NCI-H524 (cell line): Measurements from ENCODE around the gene ZMYND12.
A peak's percentile ranks its signal among the peaks of the same experiment; 100 is the strongest.
"Not testable (repeated sequence)": the region's sequence is repeated elsewhere in the genome, so short reads cannot be mapped to it uniquely, and the experiment has no call there.

Source experiments
- DNase-seq, 2 experiments: peaks; one replicate each; lab custom pipeline; 2025; lab: John Stamatoyannopoulos, UW

The ZMYND12 gene, protein sequence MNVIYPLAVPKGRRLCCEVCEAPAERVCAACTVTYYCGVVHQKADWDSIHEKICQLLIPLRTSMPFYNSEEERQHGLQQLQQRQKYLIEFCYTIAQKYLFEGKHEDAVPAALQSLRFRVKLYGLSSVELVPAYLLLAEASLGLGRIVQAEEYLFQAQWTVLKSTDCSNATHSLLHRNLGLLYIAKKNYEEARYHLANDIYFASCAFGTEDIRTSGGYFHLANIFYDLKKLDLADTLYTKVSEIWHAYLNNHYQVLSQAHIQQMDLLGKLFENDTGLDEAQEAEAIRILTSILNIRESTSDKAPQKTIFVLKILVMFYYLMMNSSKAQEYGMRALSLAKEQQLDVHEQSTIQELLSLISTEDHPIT

DNA sequence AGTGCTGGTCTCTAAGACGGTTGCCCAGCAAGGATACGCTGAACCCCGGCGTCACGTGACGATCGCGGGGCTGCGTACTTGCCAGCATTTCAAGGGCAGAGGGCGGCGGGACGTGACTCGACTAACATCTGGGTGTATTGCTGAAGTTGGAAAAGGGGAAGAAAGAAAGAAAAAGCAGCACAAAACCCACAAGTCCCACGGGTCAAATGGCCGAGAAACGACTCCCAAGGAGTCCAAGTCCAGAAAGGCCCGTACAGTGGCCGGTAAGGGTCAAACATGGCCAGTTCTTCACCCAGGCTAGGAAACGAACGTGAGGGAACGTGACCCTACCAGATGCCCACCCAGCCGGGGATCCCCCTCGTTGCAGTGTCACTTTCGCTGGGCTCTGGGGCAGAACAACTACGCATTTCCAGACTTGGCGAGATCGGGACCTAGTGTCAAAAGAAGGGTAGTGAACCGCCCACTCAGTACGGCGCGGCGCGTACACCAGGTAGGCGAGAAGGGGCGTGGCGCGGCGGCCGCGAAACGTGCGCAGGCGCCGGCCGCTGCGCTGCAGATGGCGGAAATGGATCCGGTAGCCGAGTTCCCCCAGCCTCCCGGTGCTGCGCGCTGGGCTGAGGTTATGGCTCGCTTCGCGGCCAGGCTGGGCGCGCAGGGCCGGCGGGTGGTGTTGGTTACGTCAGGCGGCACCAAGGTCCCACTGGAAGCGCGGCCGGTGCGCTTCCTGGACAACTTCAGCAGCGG lies at the start of gene ZMYND12, which contains the start of gene PPCS:
Gene ZMYND12, minus strand, starts transcription at position 13 of the 744 bp plus-strand sequence. CDS start 25 bp downstream, outside the sequence.
Gene PPCS, plus strand, starts transcription at position 534 of the 744 bp plus-strand sequence. Its CDS starts 23 bp downstream, at position 557.
- peak; percentile 68 to 82 for DNase-seq

DNA sequence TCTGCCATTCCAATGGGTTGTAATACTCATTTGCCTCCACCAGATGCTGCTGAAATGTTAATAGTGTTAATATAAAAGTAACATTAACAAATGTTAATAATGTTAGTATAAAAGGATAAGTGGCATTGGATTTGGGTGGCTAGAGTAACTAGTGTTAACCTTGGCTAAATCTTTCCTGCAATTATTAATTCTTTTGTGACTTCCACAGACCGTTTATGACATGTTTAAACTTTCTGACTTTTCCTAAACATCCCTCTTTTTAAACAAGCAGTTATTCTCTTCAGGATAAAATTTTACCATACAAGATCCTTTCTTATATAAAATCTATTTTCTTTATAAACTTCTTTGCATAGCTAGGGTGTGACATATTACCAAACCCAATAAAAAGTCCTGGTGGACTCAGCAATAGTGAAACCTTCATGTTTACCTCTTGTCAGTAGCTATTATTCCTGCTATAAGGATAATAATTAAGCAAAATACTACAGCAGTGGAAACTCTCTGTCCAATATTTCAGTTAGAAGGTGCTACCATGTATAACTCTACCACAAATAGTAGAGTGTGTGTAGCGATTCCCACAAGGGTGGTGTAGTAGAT lies 48.8 kb upstream of the ZMYND12 start:
- no peak for DNase-seq

DNA sequence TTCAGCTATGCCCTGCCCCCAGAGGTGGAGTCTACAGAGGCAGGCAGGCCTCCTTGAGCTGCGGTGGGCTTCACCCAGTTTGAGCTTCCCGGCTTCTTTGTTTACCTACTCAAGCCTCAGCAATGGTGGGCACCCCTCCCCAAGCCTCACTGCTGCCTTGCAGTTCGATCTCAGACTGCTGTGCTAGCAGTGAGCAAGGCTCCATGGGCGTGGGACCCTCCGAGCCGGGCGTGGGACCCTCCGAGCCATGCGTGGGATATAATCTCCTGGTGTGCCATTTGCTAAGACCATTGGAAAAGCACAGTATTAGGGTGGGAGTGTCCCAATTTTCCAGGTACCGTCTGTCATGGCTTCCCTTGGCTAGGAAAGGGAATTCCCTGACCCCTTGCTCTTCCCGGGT lies 46.2 kb upstream of the ZMYND12 start:
- DNase-seq: not testable (repeated sequence)

DNA sequence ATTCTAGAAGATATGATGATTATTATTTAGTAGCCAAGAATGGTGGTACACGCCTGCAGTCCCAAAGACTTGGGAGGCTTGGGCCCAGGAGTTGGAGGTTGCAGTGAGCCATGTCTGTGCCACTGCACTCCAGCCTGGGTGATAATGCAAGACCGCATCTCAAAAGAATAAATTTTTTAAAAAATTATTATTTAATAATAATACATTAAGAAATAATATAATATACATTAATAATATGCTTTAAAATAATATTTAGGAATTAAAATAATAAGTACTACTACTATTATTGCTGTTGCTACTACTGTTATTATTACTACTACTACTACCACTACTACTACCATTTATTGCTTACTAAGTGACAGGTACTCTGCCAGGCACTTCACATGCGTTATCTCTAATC lies 34.4 kb upstream of the ZMYND12 start:
- no peak for DNase-seq

DNA sequence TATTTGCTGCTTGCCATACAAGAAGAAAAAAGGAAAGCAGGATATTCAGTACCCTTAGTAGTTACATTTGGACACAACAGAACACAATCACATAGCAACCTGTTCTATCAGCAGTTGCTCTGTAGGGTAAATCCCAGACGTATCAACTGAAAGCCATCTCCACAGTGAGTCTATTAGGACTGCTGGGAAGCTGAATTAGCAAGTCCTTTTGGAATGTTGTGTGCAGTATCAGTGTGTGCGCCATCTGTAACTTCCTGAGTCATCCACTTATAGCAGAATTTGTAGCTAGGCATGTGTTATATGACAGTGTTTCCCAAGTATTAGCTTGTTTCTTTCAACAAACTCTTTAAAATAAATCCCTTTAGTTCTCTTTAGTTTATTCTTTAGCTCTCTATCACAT lies 28.6 kb upstream of the ZMYND12 start:
- DNase-seq: peak; percentile 16 to 59

DNA sequence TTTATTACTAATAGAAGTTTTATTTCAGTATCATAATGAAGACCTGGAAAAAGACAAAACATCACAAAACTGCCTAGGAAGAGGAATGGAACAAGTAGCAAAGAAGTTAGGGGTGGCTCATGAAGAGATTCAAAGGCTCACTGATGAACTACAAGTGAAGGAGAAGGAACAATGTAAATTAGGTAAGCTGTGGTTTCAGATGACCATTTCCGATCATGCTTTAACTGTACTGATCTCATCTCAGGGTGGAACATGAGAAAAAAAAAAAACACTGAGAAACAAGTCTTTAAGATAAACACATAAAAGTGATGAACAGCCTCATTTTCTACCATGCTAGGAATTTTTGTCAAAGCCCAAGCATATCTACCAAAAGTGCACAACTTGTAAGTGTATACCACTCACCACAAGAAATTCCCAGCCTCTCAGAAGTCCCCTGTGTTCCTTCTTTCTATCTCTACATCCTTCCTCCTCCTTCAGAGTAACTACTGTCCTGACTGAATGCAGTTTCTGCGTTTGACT lies 26.9 kb upstream of the ZMYND12 start:
- no peak for DNase-seq

DNA sequence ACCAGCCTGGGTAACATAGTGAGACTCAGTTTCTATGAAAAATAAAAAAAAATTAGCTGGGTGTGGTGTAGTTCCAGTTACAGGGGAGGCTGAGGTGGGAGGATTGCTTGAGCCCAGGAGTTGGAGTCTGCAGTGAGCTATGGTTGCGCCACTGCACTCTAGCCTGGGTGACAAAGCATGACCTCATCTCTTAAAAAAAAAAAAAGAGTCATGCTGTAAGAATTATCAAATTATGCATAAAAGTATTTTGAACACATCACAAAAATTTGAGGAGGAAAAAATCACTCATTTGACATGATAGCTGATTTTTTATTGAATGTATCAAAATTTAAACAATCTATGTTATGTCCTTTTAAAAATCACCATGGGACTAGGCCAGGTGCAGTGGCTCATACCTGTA lies 25.1 kb upstream of the ZMYND12 start:
- DNase-seq: no peak

DNA sequence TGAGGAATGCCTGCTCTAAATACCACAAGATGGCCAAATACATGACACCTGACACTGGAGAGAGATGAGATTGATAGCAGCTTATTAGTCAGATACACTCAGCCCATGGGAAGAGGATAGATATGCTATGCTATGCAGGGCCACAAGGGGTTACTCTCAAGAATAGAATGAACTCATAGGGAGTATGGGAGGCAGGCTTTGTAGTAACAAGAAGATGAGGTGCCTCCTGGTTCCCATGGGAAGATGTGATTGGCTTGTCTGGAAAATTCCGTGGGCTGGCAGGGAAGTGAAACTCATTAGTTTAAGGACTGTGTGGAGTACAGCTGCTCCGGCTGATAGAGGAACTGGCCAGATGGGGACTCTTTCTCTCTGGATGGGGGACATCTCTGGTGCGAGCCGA lies 23.8 kb upstream of the ZMYND12 start:
- DNase-seq: peak; percentile 85 to 94

DNA sequence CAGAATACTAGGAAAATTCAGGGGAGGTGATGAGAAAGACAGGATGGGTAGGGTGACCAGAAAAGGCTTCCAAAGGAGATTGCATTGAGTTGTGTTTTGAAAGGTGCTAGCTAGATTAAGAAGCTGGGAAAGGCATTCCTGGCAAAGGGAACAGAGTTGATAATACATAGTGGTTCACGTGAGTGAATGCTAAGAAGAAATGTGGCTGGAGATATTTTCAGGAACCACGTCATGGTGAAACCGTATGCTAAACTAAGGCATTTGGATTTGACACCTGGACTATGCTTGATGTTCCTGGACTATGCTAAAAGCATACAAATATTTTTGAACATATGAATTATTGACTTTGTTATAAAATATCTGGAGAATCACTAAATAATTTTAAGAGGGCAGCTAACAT lies 22.0 kb upstream of the ZMYND12 start:
- DNase-seq: no peak

DNA sequence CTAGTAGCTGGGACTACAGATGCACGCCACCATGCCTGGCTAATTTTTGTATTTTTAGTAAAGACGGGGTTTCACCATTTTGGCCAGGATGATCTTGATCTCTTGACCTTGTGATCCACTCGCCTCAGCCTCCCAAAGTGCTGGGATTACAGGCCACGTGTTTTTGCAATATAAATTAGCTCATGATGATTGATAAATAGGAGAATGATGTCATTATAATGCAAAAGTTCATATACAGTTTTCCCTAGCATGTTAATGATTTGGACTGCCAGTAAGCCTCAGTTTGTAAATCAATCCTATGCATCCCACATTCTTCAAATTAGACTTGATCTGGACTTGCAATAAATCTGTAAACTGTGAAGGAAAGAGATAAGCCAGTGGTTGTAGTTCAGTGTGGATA lies 21.5 kb upstream of the ZMYND12 start:
- DNase-seq: not testable (repeated sequence)

DNA sequence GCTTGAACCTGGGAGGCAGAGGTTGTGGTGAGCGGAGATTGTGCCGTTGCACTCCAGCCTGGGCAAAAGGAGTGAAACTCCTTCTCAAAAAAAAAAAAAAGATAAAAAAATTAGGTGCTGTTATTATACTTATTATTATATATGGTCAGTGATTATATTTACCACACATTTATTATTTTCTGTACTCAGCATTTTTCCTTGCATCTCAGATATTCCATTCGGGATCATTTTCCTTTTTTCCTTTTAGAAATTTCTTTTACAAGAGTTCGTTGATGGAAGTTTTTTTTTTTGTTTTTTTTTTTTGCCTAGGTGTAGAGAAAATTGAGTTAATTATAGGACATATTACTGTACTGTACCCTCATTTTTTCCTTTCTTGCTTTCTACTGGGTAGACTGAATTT lies 20.8 kb upstream of the ZMYND12 start:
- DNase-seq: no peak

DNA sequence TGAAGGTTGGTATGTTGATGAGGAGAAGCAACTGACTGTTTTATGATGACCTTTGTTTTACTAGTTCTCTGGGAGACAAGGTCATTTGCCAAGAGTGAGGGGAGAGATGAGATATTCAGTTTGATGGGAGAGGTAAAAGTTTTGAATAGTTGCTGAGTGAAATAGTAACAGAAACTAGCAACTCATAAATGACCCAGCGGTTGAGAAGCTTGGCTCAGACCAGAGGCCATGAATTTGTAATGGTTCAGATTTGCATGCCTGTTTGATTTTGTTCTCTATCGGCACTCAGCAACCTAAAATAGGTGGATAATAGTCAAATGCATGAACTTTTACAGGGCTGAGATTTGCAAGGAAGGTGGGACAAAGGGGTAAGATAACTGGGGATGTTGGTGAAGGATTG lies 13.9 kb upstream of the ZMYND12 start:
- DNase-seq: no peak

DNA sequence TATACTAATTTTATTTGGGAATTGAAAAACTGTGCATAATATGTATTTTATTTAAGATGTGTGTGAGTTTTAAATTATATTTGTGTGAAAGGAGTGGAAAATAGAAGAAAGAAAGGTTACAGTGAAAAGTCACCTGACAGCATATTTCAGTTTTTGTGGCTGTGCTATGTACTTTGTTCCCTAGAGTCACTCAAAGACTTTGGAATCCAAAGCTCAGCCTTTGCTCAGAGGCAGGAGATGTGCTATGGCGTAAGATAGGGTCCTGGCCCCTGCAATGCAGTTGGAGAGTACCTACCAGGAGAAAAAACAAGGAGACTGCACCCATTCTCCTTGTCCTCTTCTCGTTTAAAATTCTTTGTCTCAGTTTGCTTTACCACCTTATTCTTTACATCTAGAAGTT lies 10.2 kb upstream of the ZMYND12 start:
- no peak for DNase-seq

DNA sequence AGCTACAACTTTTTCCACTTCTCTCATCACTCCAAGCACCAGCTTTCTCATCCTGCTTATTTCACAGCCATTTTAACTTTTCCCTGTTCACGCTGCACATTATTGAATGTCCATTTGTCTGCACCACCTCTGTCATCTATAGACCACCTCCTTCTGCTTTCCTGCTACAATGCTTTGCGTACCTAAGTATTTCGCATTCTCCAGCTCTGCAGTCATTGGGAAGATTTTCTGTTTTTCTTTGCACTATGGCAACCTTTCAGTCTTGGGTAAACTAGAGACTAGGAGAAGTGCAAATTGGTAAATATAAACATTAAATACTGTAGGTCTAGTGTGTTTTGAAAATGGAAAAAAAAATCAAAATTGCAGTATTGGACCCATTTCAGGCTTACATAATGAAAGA lies 8.1 kb upstream of the ZMYND12 start:
- DNase-seq: no peak

DNA sequence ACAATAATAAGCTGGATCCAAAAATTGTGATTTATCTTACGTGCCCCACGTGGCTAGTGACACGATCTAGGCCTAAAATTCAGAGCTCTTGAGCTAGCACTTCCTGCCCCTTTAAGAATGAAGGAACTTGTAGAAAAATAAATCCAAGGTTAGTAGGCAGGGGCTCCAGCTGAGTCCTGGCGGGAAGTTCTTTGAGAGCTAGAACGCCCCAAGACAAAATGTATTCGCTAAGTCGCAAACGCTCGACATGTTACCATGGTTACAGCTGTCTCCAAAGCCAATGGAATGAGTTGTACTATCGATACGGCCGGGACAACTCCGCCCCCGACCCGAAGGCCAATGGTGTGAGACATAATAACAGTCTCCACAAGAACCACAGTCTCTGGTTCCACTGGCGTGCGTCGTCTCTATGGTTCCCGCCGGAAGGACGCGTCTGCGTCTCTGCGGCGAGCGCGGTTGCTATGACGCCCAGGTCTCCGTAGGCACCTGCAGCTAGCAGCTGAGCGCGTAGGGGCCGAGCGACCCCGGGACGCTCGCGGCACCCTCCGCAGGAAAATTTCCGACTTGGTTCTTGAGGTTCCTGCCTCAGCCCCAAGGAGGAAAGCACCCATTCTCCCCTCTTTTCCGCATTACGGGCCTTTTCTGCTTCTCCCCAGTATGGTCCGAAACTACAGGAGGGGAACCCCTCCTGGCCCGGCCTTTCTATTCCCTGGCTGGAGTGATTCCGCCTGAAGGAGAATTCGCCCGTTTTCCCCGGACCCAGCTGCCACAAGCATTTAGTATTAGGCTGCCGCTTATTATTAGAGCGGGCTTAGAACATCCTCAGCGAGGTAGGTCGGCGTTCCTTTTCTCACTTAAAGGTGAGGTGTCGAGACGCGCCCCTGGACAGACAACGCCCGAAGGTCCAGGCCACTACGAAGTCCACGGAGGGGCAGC lies 7.3 kb upstream of the ZMYND12 start, which contains the start of gene CCDC30:
Gene CCDC30, plus strand, starts transcription at position 459 of the 936 bp plus-strand sequence. CDS start 17,266 bp downstream, outside the sequence.
- peak; percentile 97 to 99 for DNase-seq

DNA sequence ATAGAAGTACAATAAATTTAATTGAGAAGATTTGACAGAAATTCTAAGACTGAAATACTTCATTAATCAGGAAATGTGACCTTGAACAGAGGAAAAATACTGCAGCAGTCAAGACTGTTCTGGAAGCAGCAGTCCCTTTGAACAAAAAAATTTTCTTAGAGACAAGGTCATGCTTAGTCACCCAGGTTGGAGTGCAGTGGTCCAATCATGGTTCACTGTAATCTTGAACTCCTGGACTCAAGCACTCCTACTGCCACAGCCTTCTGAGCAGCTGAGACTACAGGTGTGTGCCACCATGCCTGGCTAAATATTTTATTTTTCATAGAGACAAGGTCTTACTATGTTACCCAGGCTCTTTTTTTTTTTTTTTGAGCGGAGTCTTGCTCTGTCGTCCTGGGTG lies 5.4 kb upstream of the ZMYND12 start:
- DNase-seq: no peak

DNA sequence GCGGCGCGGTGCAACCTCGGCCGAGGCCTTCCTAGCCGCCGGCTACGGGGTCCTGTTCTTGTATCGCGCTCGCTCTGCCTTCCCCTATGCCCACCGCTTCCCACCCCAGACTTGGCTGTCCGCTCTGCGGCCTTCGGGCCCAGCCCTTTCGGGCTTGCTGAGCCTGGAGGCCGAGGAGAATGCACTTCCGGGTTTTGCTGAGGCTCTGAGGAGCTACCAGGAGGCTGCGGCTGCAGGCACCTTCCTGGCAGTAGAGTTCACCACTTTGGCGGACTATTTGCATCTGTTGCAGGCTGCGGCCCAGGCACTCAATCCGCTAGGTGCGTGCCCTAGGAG lies 900 bp upstream of the ZMYND12 start:
- peak; percentile 4 to 37 for DNase-seq

DNA sequence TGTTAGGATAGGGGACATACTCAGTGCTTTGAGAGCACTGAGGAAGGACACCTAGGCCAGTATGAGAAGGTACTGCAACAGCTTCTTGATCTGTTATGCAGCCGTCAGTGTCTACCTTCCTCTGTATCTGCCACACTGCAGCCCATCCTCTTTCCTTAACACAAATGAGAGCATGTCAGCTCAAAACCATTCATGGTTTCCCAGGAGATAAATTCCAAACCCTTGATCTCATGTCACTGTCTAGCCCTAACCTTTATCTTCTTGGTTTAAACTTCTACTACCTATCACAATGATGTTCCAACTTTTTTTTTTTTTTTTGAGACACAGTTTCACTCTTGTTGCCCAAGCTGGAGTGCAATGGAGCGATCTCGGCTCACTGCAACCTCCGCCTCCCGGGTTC lies 1.4 kb downstream of the ZMYND12 start:
- DNase-seq: no peak

DNA sequence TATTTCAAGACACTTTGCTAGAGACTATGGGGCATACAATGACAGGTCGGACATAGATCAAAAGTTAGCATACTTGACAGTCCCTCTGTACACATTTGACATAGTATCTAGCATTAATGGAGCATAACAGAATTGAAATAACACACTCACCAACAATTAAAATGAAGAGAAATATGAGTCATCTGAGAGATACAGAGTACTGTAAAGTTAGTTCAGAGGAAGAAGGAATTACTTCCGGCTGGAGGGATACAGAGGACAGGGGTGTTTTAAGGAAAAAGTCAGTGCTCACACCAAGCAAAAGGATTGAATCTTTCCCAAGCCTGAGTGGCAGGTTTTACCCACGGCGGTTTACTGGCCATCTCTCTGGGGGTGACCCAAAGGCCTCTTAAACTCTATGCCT lies 2.4 kb downstream of the ZMYND12 start:
- DNase-seq: no peak

DNA sequence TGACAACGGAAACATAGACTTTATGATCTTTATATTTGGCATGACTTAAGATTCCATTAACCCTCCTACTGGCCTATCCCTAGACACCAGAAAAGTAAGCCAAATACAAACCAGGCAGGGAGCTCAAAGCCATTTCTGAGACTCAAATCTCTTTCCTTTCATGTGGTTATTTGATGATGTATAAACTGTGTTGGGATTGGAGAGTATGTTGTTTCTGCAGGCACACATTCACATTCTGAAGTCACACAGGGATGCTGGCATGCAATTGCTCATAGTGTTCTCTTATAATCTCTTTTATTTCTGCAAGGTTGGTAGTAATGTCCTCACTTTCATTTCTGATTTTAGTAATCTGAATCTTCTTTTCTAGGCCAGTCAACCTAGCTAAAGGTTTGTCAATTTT lies 5.8 kb downstream of the ZMYND12 start:
- DNase-seq: no peak

DNA sequence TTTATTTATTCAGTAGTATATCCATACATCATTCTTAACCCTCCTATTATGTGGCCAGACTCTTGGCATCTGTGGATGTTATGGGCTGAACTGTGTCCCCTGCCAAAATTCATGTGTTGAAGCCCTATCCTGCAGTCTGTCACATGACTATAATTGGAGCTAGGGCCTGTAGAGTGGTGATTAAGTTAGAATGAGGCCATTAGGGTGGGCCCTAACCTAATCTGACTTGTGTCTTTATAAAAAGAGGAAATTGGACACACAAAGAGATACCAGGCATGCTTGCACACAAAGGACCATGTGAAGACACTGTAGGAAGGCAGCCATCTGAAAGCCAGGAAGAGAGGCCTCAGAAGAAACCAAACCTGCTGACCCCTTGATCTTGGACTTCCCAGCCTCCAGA lies 6.6 kb downstream of the ZMYND12 start:
- DNase-seq: no peak

DNA sequence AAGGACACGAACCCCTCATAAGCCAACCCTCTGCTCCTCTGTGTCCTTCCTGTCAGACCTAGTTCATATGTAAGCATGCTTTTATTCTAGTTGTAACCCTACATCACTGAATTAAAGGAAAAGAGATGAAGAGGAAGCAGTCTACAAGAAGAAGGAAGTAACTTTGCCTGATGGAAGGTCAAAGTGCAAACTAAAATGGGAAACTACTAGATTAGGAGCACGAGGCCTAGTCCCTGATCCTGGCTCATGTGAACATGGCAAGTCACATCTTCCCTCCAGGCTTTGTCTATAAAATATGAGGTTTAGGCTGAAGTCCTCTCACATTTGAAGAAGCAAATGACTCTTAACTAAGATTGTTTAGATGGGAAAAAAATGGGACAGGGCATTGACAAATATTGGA lies 13.2 kb downstream of the ZMYND12 start:
- DNase-seq: no peak
